H1 (cell line): ENCODE measurements around the gene COL5A1. TPM values are rescaled to one million over a fixed set of nuclear protein-coding genes. Genes with fewer than 3 reads are reported as not detected.

Source experiments
- CTCF ChIA-PET: fragments of 300-600 bp; sonication (Branson Sonifier 250); formaldehyde crosslinking; loops from one replicate; lab custom pipeline; 2021; ENCODE audit not compliant: partially characterized antibody; lab: Charles Lee
- POLR2A ChIA-PET: fragments of 300-600 bp; sonication (Branson Sonifier 250); formaldehyde crosslinking; loops from one replicate; lab custom pipeline; 2021; ENCODE audit warnings: inconsistent platforms; ENCODE audit not compliant: partially characterized antibody; lab: Charles Lee
- DNase-seq, 2 experiments: peaks; one replicate each; pipeline versions ENCODE4 v3.0.0 to v3.0.0-alpha.2; 2010 to 2022; ENCODE audit warnings: low spot score in 2 of 2, low read depth in 1 of 2, mixed read lengths in 1 of 2
- FAIRE-seq: peaks from 2 replicates; lab custom pipeline; 2011; peaks lifted over from hg19 to GRCh38; lab: Jason Lieb, UNC
- H2AFZ ChIP-seq: 2 replicates; pipeline ENCODE4 v1.8.1; 2012; ENCODE audit warnings: low read length, inconsistent platforms
- H2AK5ac ChIP-seq: 2 replicates; pipeline ENCODE4 v1.6.1; 2013; ENCODE audit warnings: low read depth, low read length
- H2BK120ac ChIP-seq: replicated peaks from 2 replicates; pipeline ENCODE3; 2013; ENCODE audit warnings: low read depth, low read length, inconsistent platforms
- H2BK12ac ChIP-seq: 2 replicates; pipeline ENCODE4 v1.6.1; 2013; ENCODE audit warnings: low read depth, low read length
- H2BK15ac ChIP-seq: 2 replicates; pipeline ENCODE4 v1.6.1; 2013; ENCODE audit warnings: low read length
- H2BK20ac ChIP-seq: 2 replicates; pipeline ENCODE4 v1.6.1; 2013; ENCODE audit warnings: low read length
- H2BK5ac ChIP-seq: 2 replicates; pipeline ENCODE4 v1.6.1; 2013; ENCODE audit warnings: low read depth, low read length
- H3K14ac ChIP-seq: 2 replicates; pipeline ENCODE4 v1.6.1; 2013; ENCODE audit warnings: inconsistent platforms; ENCODE audit not compliant: insufficient read length
- H3K18ac ChIP-seq: 2 replicates; pipeline ENCODE4 v1.6.1; 2013; ENCODE audit warnings: low read length; ENCODE audit errors: extremely low read depth
- H3K23ac ChIP-seq: 2 replicates; pipeline ENCODE4 v1.6.1; 2013; ENCODE audit warnings: inconsistent platforms; ENCODE audit not compliant: insufficient read length
- H3K23me2 ChIP-seq: 2 replicates; pipeline ENCODE4 v1.6.1; 2013; ENCODE audit warnings: low read depth, low read length
- H3K27ac ChIP-seq: 2 replicates; pipeline ENCODE4 v1.6.1; 2011; ENCODE audit warnings: low read depth, low read length, inconsistent platforms
- H3K27me3 ChIP-seq, 4 experiments: replicated peaks in 1 of 4; 1 replicate in 1 of 4; 2 replicates in 3 of 4; pipeline versions ENCODE4 v1.6.1 to v1.8.1; 2011 to 2013; ENCODE audit warnings: low read length in 3 of 4, mild to moderate bottlenecking in 3 of 4, inconsistent platforms in 2 of 4, mixed read lengths in 2 of 4, moderate library complexity in 1 of 4; ENCODE audit not compliant: control insufficient read depth in 3 of 4, insufficient read depth in 3 of 4; ENCODE audit errors: extremely low read depth in 1 of 4
- H3K36me3 ChIP-seq, 4 experiments: 2 replicates each; pipeline versions ENCODE4 v1.6.1 to v1.8.1; 2011 to 2013; ENCODE audit warnings: mild to moderate bottlenecking in 4 of 4, low read length in 3 of 4, moderate library complexity in 2 of 4, control low read depth in 1 of 4, inconsistent platforms in 1 of 4; ENCODE audit not compliant: insufficient read depth in 4 of 4, control insufficient read depth in 2 of 4
- H3K4ac ChIP-seq: replicated peaks from 2 replicates; pipeline ENCODE3; 2013; ENCODE audit warnings: low read length, low read depth, mixed read lengths, inconsistent platforms; ENCODE audit not compliant: insufficient read length
- H3K4me1 ChIP-seq, 4 experiments: replicated peaks in 1 of 4; 1 replicate in 1 of 4; 2 replicates in 3 of 4; pipeline versions ENCODE4 v1.6.1 to v1.8.1; 2011 to 2013; ENCODE audit warnings: low read length in 3 of 4, inconsistent platforms in 2 of 4, mixed read lengths in 1 of 4; ENCODE audit not compliant: insufficient read depth in 4 of 4, control insufficient read depth in 3 of 4
- H3K4me2 ChIP-seq, 2 experiments: 2 replicates each; pipeline versions ENCODE4 v1.6.1 to v1.8.1; 2011 to 2013; ENCODE audit warnings: low read depth in 2 of 2, low read length in 2 of 2, control low read depth in 1 of 2, inconsistent platforms in 1 of 2, mild to moderate bottlenecking in 1 of 2; ENCODE audit not compliant: insufficient read depth in 1 of 2
- H3K4me3 ChIP-seq, 4 experiments: fragments of 200-600, 300-600 bp in 1 of 4; sonication (generic), shearing (Covaris generic), sonication (Bioruptor Twin) in 1 of 4; 2 replicates each; pipeline versions ENCODE4 v1.5.1 to v1.8.1; 2011 to 2016; ENCODE audit warnings: low read length in 4 of 4, low read depth in 3 of 4, control low read depth in 2 of 4, inconsistent platforms in 2 of 4, mild to moderate bottlenecking in 2 of 4, mixed read lengths in 1 of 4, moderate library complexity in 1 of 4; ENCODE audit not compliant: insufficient read depth in 2 of 4; ENCODE audit errors: extremely low read depth in 1 of 4
- H3K56ac ChIP-seq: replicated peaks from 2 replicates; pipeline ENCODE3; 2013; ENCODE audit warnings: low read depth, mild to moderate bottlenecking, mixed read lengths, low read length, inconsistent platforms; ENCODE audit not compliant: insufficient read length
- H3K79me1 ChIP-seq: 2 replicates; pipeline ENCODE4 v1.6.1; 2013; ENCODE audit warnings: low read depth, low read length, control low read depth
- H3K79me2 ChIP-seq, 2 experiments: 2 replicates each; pipeline versions ENCODE4 v1.6.1 to v1.8.1; 2012 to 2013; ENCODE audit warnings: low read length in 2 of 2, mild to moderate bottlenecking in 2 of 2, inconsistent platforms in 1 of 2; ENCODE audit not compliant: insufficient read depth in 2 of 2, control insufficient read depth in 1 of 2
- H3K9ac ChIP-seq, 4 experiments: replicated peaks in 1 of 4; 1 replicate in 1 of 4; 2 replicates in 3 of 4; pipeline versions ENCODE4 v1.6.1 to v1.8.1; 2011 to 2013; ENCODE audit warnings: low read depth in 3 of 4, low read length in 3 of 4, control low read depth in 2 of 4, mild to moderate bottlenecking in 2 of 4, moderate library complexity in 2 of 4, inconsistent platforms in 1 of 4; ENCODE audit errors: extremely low read depth in 1 of 4
- H3K9me3 ChIP-seq, 2 experiments: 2 replicates each; pipeline versions ENCODE4 v1.6.1 to v1.8.1; 2012 to 2013; ENCODE audit warnings: mild to moderate bottlenecking in 2 of 2, moderate library complexity in 2 of 2, control low read depth in 1 of 2, inconsistent platforms in 1 of 2, low read depth in 1 of 2, low read length in 1 of 2, mixed read lengths in 1 of 2; ENCODE audit not compliant: insufficient read depth in 2 of 2
- H4K20me1 ChIP-seq, 2 experiments: replicated peaks in 1 of 2; 2 replicates each; pipeline versions ENCODE3 to v1.8.1; 2011 to 2013; ENCODE audit warnings: inconsistent platforms in 2 of 2, low read length in 2 of 2, mild to moderate bottlenecking in 1 of 2; ENCODE audit not compliant: insufficient read depth in 2 of 2, control insufficient read depth in 1 of 2
- H4K5ac ChIP-seq: 2 replicates; pipeline ENCODE4 v1.6.1; 2013; ENCODE audit warnings: low read length, low read depth, mixed read lengths, inconsistent platforms; ENCODE audit not compliant: insufficient read length
- H4K8ac ChIP-seq: 2 replicates; pipeline ENCODE4 v1.8.0; 2013; ENCODE audit warnings: mild to moderate bottlenecking, moderate library complexity, low read length, inconsistent platforms; ENCODE audit not compliant: insufficient read depth; ENCODE audit errors: extremely low read depth
- H4K91ac ChIP-seq: replicated peaks from 2 replicates; pipeline ENCODE3; 2013; ENCODE audit warnings: low read length, mixed read lengths, inconsistent platforms; ENCODE audit not compliant: insufficient read length
- CBX8 ChIP-seq: fragments of 300-800, 300-1000 bp; sonication (generic); IDR thresholded peaks from 2 replicates; pipeline ENCODE4 v1.7.1; 2016; ENCODE audit warnings: low read depth, low read length, borderline replicate concordance
- NRF1 ChIP-seq: IDR thresholded peaks from 2 replicates; pipeline ENCODE4 v1.6.1; 2011; ENCODE audit warnings: mild to moderate bottlenecking, low read depth, low read length, improper control_type of control experiment
- RFX5 ChIP-seq: IDR thresholded peaks from 2 replicates; pipeline ENCODE4 v1.6.1; 2011; ENCODE audit warnings: low read depth, low read length, improper control_type of control experiment, borderline replicate concordance
- WGBS, 2 experiments: shearing (Covaris generic) in 1 of 2; methylation state at CpG; one replicate each; pipeline versions ENCODE4 v1.1.6 to v1.1.7; 2013 to 2015; ENCODE audit warnings: low lambda C conversion rate in 2 of 2, mixed read lengths in 2 of 2, inconsistent platforms in 1 of 2, low coverage in 1 of 2, missing lambda C conversion rate in 1 of 2; ENCODE audit not compliant: insufficient replicate concordance in 2 of 2, insufficient coverage in 1 of 2, insufficient read length in 1 of 2; ENCODE audit errors: extremely low coverage in 1 of 2, missing lambda C conversion rate in 1 of 2; 5-methylcytosine and 5-hydroxymethylcytosine counted together
- polyA plus RNA-seq, 7 experiments: library from polyadenylated mRNA; depleted of rRNA in 3 of 7; stranded (reverse) in 5 of 7; unstranded in 2 of 7; fragments of >200 nt in 5 of 7; fragments of 200-250 nt in 2 of 7; gene quantifications; 1 replicate in 5 of 7; 2 replicates in 1 of 7; 4 replicates in 1 of 7; pipeline versions ENCODE4 v1.2.1 to v1.2.3, GENCODE V29; 2011 to 2013; ENCODE audit warnings: missing spikeins in 2 of 7, mixed read lengths in 2 of 7
- total RNA-seq: library from RNA; stranded (reverse); fragmentation: NEBNext Ultra II Directional; extraction: Animal tissue kit (Norgen Biotek cat#: 25700); gene quantifications from 2 replicates; pipeline ENCODE4 v1.2.1, GENCODE V29; 2021

The COL5A1 gene
- total and polyA plus RNA-seq, 2 of the 8 experiments (the other 6 are each of a cell fraction or from before 2014, with no cell fraction given): 3.8 to 12.0 TPM

- ChIA-PET POLR2A (no interaction called here), CTCF (no interaction called here)
- Histone ChIP-seq H4K5ac (no peak overlapping the region), H3K27ac (no peak overlapping the region), H2BK15ac (no peak overlapping the region), H3K23ac (no peak overlapping the region), H2AFZ (no peak overlapping the region), H3K79me1 (no peaks in the 10 kb centered on the region), H3K27me3 (no peaks in the 10 kb centered on the region), H3K9me3 (no peaks in the 10 kb centered on the region), H3K4me3 (no peak overlapping the region), H4K91ac (no peak overlapping the region), H4K8ac (no peak overlapping the region), H2BK120ac (no peak overlapping the region), H3K18ac (no peak overlapping the region), H3K36me3 (no peaks in the 10 kb centered on the region), H2BK12ac (no peak overlapping the region), H3K56ac (no peak overlapping the region), H3K4me2 (no peak overlapping the region), H2AK5ac (no peak overlapping the region), H4K20me1 (no peaks in the 10 kb centered on the region), H3K79me2 (no peaks in the 10 kb centered on the region), H3K9ac (no peak overlapping the region), H2BK5ac (no peak overlapping the region), H2BK20ac (no peak overlapping the region), H3K14ac (no peak overlapping the region), H3K4me1 (peaks cover 0 to 13% (median 5%) of the 10 kb centered on the region in 4 experiments; a peak in 5 of 7 replicates), H3K23me2 (no peaks in the 10 kb centered on the region; the same call in 1 of the 2 replicates), H3K4ac (no peak overlapping the region)
- FAIRE-seq (no peak), DNase-seq (no peak)
- TF ChIP-seq RFX5 (no peak), CBX8 (no peak), NRF1 (no peak)
- 88% methylated on average over 16 of the region's 16 CpGs; no CpG with 5 or more reads in 1 of the 2 experiments for whole genome bisulfite sequencing, 2 experiments
Observed at GRCh38 chr9:134629586-134630392, 11.8 kb upstream of the COL5A1 start.
